ENCODE measurements around the gene AGBL2.

DNA sequence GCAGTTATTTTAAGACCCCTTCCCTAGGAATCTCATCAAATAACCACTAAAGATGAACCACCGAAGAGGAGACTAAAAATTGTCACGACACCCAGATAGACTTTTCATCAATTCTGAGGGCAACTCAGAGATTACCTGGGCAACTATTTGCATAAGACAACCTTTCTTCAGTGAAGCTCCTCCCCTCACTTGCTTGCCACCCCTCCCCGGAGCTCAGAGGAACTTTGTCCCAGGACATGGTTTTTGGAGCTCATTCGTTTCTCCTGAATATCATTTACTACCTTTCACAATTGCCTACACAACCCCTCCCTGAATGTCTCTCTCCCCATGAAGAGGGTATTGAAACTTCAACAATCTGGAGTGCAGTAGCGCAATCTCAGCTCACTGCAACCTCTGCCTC, 3.9 kb downstream of the AGBL2 start:
- TF ChIP-seq, protein P1, sequence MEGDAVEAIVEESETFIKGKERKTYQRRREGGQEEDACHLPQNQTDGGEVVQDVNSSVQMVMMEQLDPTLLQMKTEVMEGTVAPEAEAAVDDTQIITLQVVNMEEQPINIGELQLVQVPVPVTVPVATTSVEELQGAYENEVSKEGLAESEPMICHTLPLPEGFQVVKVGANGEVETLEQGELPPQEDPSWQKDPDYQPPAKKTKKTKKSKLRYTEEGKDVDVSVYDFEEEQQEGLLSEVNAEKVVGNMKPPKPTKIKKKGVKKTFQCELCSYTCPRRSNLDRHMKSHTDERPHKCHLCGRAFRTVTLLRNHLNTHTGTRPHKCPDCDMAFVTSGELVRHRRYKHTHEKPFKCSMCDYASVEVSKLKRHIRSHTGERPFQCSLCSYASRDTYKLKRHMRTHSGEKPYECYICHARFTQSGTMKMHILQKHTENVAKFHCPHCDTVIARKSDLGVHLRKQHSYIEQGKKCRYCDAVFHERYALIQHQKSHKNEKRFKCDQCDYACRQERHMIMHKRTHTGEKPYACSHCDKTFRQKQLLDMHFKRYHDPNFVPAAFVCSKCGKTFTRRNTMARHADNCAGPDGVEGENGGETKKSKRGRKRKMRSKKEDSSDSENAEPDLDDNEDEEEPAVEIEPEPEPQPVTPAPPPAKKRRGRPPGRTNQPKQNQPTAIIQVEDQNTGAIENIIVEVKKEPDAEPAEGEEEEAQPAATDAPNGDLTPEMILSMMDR (IDR thresholded peaks at IDR 0.05; ENCODE audit: low read depth, low read length), result no peak
- no peak for TF ChIP-seq EZH2phosphoT487 (IDR thresholded peaks at IDR 0.05; ENCODE audit: low read depth)

Measured in OCI-LY3 (cell line).